ENCODE data around the gene LEKR1. TPM values are rescaled to one million over a fixed set of nuclear protein-coding genes. Genes with fewer than 3 reads are reported as not detected.
"Not testable (repeated sequence)": the region's sequence is repeated elsewhere in the genome, so short reads cannot be mapped to it uniquely, and the experiment has no call there.

LEKR1 gene
- total RNA-seq, 2 donors from 2014 or later = 0.75 to 2.8 TPM

DNA sequence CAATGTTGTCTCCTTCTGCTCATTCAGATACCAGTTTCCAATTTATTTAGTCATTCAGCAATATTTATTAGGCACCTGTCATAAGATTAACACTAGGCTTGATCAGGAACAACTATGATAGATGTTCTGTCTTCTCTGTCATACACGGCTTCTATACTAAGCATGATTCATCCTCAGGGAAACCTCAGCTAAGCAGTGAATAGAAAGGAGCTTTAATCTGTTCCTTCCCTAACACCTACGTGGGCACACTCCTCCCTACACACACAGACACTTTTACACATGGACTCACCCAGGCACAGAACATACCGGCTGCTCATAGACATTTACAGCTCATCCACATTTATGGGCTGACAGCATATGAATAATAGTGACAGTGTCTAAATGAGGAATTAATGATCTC, 136.9 kb downstream of the LEKR1 start:
- H3K9me3 ChIP-seq (ENCODE audit: control insufficient read depth, low read length, poor library complexity, severe bottlenecking) = no peaks in the 10 kb centered on the region
- Mint-ChIP-seq H3K27me3 (peaks cover 26% of the 10 kb centered on the region), H3K27ac (no peak overlapping the region), H3K4me3 (no peak overlapping the region), H3K4me1 (peaks cover 2% of the 10 kb centered on the region), H3K36me3 (ENCODE audit: low read depth) (no peaks in the 10 kb centered on the region)
- DNase-seq (no peak), ATAC-seq (no peak)

GRCh38 chr3:156964577-156964976, 138.4 kb downstream of the LEKR1 start:
- no peak for DNase-seq

DNA sequence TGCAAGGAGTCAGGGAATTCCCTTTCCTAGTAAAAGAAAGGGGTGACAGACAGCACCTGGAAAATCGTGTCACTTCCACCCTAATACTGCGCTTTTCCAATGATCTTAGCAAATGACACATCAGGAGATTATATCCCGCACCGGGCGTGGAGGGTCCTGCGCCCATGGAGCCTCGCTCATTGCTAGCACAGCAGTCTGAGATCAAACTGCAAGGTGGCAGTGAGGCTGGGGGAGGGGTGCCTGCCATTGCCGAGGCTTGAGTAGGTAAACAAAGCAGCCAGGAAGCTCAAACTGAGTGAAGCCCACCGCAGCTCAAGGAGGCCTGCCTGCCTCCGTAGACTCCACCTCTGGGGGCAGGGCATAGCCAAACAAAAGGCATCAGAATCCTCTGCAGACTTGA, 140.2 kb downstream of the LEKR1 start:
- not testable (repeated sequence) for H3K36me3 Mint-ChIP-seq (ENCODE audit: low read depth); H3K27ac Mint-ChIP-seq; H3K4me3 Mint-ChIP-seq; DNase-seq; H3K9me3 ChIP-seq (ENCODE audit: control insufficient read depth, low read length, poor library complexity, severe bottlenecking); ATAC-seq; H3K4me1 Mint-ChIP-seq
- peaks cover 25% of the 10 kb centered on the region for H3K27me3 Mint-ChIP-seq

More at GRCh38 chr3:156964577-156964976, 138.4 kb downstream of the LEKR1 start:
- no peak overlapping the region for H3K27ac Mint-ChIP-seq
- peaks cover 3% of the 10 kb centered on the region for H3K36me3 Mint-ChIP-seq (ENCODE audit: low read depth)
- no peak overlapping the region for H3K4me3 Mint-ChIP-seq
- no peak for ATAC-seq
- H3K9me3 ChIP-seq (ENCODE audit: control insufficient read depth, low read length, poor library complexity, severe bottlenecking) = no peaks in the 10 kb centered on the region
- H3K27me3 Mint-ChIP-seq = peaks cover 26% of the 10 kb centered on the region
- H3K4me1 Mint-ChIP-seq = peaks cover 2% of the 10 kb centered on the region

DNA sequence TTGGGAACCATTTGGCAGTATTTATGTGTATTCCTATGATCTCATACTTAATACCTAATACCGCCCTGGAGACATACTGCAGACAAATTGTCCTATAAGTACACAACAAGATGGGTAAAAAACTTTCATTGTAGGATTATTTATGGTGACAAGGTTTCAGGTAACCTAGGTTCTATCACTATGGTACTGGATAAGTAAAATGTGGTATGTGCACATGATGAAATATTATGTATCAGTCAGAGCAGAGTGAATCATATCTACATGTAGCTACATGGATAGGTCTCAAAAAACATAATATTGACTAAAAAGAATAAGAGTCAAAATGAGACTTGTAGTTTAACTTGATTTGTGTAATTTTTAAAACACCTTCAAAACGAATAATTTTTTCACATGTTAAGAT, 147.8 kb downstream of the LEKR1 start:
- no peak for DNase-seq
- H3K9me3 ChIP-seq (ENCODE audit: control insufficient read depth, low read length, poor library complexity, severe bottlenecking) = no peaks in the 10 kb centered on the region
- H3K4me3 Mint-ChIP-seq = no peak overlapping the region
- H3K27ac Mint-ChIP-seq = no peak overlapping the region
- H3K4me1 Mint-ChIP-seq = peaks cover 15% of the 10 kb centered on the region
- peaks cover 3% of the 10 kb centered on the region for H3K36me3 Mint-ChIP-seq (ENCODE audit: low read depth)
- no peaks in the 10 kb centered on the region for H3K27me3 Mint-ChIP-seq
- ATAC-seq = no peak

DNA sequence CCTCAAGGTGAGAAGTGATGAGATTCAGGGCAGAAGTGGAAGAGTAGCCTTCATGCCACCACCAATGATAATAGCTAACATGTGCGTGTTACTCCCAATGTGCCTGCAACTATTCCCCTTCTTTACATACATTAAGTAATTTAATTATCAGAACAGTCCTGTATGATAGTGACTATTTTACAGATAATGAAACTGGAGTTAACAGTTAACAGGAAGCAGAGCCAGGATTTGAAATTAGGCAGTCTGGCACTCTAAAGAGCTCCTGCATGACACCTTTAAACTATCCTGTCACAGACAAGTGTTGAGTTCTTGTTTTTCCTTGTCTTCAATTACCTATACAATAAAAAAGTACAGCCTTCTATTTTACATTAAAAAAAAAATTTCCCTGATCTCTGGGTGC, 148.8 kb downstream of the LEKR1 start:
- Mint-ChIP-seq H3K4me3 (no peak overlapping the region), H3K27ac (no peak overlapping the region), H3K36me3 (ENCODE audit: low read depth) (no peaks in the 10 kb centered on the region), H3K27me3 (no peaks in the 10 kb centered on the region), H3K4me1 (peaks cover 15% of the 10 kb centered on the region)
- ATAC-seq (no peak), DNase-seq (no peak)
- no peaks in the 10 kb centered on the region for H3K9me3 ChIP-seq (ENCODE audit: control insufficient read depth, low read length, poor library complexity, severe bottlenecking)

DNA sequence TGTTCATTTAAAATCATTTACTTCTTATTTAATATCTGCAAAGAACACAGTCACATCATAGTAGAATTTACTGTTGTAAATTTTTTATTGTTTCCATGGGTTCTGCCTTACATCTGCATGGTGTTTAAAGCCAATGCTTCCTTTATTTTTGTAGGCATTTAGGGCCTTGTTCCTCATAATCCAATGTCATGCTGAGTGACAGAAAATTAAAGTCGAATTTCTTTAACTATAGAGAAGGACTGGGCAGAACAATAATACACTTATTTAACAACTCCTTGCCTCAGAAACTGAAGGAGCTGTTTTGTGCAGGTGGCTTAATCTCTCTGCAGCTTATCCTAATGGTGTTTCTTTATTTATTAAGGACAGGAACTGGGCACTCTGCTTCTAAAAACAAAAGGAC, 149.6 kb downstream of the LEKR1 start:
- Mint-ChIP-seq H3K36me3 (ENCODE audit: low read depth) (no peaks in the 10 kb centered on the region), H3K27me3 (no peaks in the 10 kb centered on the region), H3K4me1 (peaks cover 15% of the 10 kb centered on the region), H3K4me3 (no peak overlapping the region), H3K27ac (no peak overlapping the region)
- DNase-seq (no peak), ATAC-seq (no peak)
- no peaks in the 10 kb centered on the region for H3K9me3 ChIP-seq (ENCODE audit: control insufficient read depth, low read length, poor library complexity, severe bottlenecking)

DNA sequence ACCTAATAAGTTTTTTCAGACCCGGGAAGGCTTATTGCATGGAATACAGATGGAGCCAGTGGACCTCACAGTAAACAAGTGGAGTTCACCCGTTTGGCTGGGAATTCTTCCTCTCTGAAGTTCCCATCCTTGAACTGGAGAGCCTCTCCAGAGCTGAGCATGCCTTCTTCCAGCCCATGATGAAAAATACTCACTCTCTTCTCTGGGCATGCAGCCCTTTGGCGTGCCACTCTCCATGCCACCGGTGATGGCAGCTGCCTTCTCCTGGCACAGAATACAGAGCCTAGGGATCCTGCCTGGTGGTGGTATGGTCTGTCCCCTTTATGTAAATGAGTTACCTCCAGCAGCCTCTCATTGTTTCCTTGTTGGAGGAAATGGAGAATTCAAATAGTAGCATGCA, 150.8 kb downstream of the LEKR1 start:
- Mint-ChIP-seq H3K36me3 (ENCODE audit: low read depth) (no peaks in the 10 kb centered on the region), H3K27me3 (no peaks in the 10 kb centered on the region), H3K4me1 (peaks cover 15% of the 10 kb centered on the region), H3K4me3 (no peak overlapping the region), H3K27ac (no peak overlapping the region)
- no peaks in the 10 kb centered on the region for H3K9me3 ChIP-seq (ENCODE audit: control insufficient read depth, low read length, poor library complexity, severe bottlenecking)
- DNase-seq (no peak), ATAC-seq (no peak)

DNA sequence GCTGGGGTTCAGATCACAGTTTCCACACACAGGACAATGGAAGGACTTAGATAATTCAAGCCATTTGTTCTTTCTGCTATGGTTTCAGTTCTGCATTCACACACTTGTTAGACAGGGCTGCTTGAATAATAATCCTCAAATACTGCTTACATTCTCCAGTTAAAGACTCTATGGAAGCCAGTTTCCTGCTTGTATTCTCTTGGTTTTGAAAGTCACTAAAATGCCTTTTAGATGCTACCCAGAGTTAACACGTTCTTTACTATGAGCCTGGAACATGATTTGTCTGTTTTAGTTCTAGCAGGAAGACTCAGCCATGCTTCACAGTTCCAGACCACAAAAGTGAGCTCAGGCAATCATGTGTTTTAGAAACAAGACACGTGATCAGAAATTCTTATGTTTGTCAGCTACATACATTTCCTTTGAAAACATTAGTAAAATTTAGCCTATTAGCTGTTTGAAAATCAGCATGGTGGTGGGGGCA, 152.4 kb downstream of the LEKR1 start:
- ATAC-seq (peak; percentile 55), DNase-seq (no peak)
- Mint-ChIP-seq H3K36me3 (ENCODE audit: low read depth) (no peaks in the 10 kb centered on the region), H3K4me1 (peaks cover 12% of the 10 kb centered on the region), H3K27ac (peak overlapping the region; percentile 22), H3K4me3 (peak overlapping the region; percentile 47), H3K27me3 (peaks cover 4% of the 10 kb centered on the region)
- H3K9me3 ChIP-seq (ENCODE audit: control insufficient read depth, low read length, poor library complexity, severe bottlenecking) = no peaks in the 10 kb centered on the region

- ATAC-seq = no peak
- Mint-ChIP-seq H3K4me1 (peaks cover 10% of the 10 kb centered on the region), H3K4me3 (no peak overlapping the region), H3K27me3 (peaks cover 5% of the 10 kb centered on the region), H3K27ac (no peak overlapping the region), H3K36me3 (ENCODE audit: low read depth) (no peaks in the 10 kb centered on the region)
- no peaks in the 10 kb centered on the region for H3K9me3 ChIP-seq (ENCODE audit: control insufficient read depth, low read length, poor library complexity, severe bottlenecking)
- DNase-seq = no peak
These were observed 154.9 kb downstream of the LEKR1 start for GRCh38 chr3:156981005-156981404.

GRCh38 chr3:156983559-156983958, 157.4 kb downstream of the LEKR1 start:
- no peak overlapping the region for H3K4me3 Mint-ChIP-seq
- H3K27me3 Mint-ChIP-seq = peaks cover 5% of the 10 kb centered on the region
- H3K36me3 Mint-ChIP-seq (ENCODE audit: low read depth) = no peaks in the 10 kb centered on the region
- H3K27ac Mint-ChIP-seq = no peak overlapping the region
- no peak for ATAC-seq
- DNase-seq = no peak
- no peaks in the 10 kb centered on the region for H3K9me3 ChIP-seq (ENCODE audit: control insufficient read depth, low read length, poor library complexity, severe bottlenecking)
- H3K4me1 Mint-ChIP-seq = peaks cover 9% of the 10 kb centered on the region

DNA sequence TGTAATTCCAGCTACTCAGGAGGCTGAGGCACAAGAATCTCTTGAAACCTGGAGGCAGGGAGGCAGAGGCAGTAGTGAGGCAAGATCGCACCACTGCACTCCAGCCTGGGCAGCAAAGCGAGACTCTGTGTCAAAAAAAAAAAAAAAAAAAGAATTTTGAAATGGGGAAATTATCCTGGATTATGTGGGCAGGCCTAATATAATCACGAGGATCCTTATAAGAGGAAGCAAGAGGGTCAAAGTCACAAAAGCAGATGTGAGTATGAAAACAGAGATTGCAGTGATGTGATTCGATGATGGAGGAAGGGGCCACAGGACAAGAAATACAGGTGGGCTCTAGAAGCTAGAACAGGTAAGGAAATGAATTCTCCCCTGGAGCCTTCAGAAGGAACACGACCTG, 159.6 kb downstream of the LEKR1 start:
- DNase-seq = no peak
- H3K27me3 Mint-ChIP-seq = peaks cover 5% of the 10 kb centered on the region
- no peak for ATAC-seq

GRCh38 chr3:156987946-156988345, 161.8 kb downstream of the LEKR1 start:
- ATAC-seq = no peak
- no peak for DNase-seq
- H3K27ac Mint-ChIP-seq = no peak overlapping the region
- H3K4me3 Mint-ChIP-seq = no peak overlapping the region
- H3K9me3 ChIP-seq (ENCODE audit: control insufficient read depth, low read length, poor library complexity, severe bottlenecking) = no peaks in the 10 kb centered on the region
- peaks cover 7% of the 10 kb centered on the region for H3K4me1 Mint-ChIP-seq
- peaks cover 5% of the 10 kb centered on the region for H3K27me3 Mint-ChIP-seq
- no peaks in the 10 kb centered on the region for H3K36me3 Mint-ChIP-seq (ENCODE audit: low read depth)

More for the DNA sequence above, 159.6 kb downstream of the LEKR1 start:
- Mint-ChIP-seq H3K4me1 (peaks cover 7% of the 10 kb centered on the region), H3K27ac (no peak overlapping the region), H3K36me3 (ENCODE audit: low read depth) (no peaks in the 10 kb centered on the region), H3K4me3 (no peak overlapping the region)
- H3K9me3 ChIP-seq (ENCODE audit: control insufficient read depth, low read length, poor library complexity, severe bottlenecking) = no peaks in the 10 kb centered on the region

- Mint-ChIP-seq H3K27ac (no peak overlapping the region), H3K36me3 (ENCODE audit: low read depth) (peaks cover 4% of the 10 kb centered on the region), H3K4me3 (no peak overlapping the region), H3K27me3 (peaks cover 27% of the 10 kb centered on the region), H3K4me1 (peaks cover 3% of the 10 kb centered on the region)
- no peak for ATAC-seq
- no peak for DNase-seq
- H3K9me3 ChIP-seq (ENCODE audit: control insufficient read depth, low read length, poor library complexity, severe bottlenecking) = no peaks in the 10 kb centered on the region
These were observed 171.2 kb downstream of the LEKR1 start for GRCh38 chr3:156997351-156997750.

- Mint-ChIP-seq H3K4me1 (no peaks in the 10 kb centered on the region), H3K4me3 (no peak overlapping the region), H3K36me3 (ENCODE audit: low read depth) (peaks cover 2% of the 10 kb centered on the region), H3K27ac (no peak overlapping the region), H3K27me3 (peaks cover 21% of the 10 kb centered on the region)
- ATAC-seq (no peak), DNase-seq (no peak)
- no peaks in the 10 kb centered on the region for H3K9me3 ChIP-seq (ENCODE audit: control insufficient read depth, low read length, poor library complexity, severe bottlenecking)
These were observed 175.2 kb downstream of the LEKR1 start for GRCh38 chr3:157001221-157001957.
